SH-SY5Y (cell line): ENCODE results near the gene CD44.

Experiments
- GATA2 ChIP-seq: IDR thresholded peaks from 2 replicates; pipeline ENCODE4 v1.6.1; 2011; ENCODE audit warnings: mild to moderate bottlenecking, low read depth, low read length
- GATA3 ChIP-seq: IDR thresholded peaks from 2 replicates; pipeline ENCODE4 v1.6.1; 2011; ENCODE audit warnings: low read depth, mild to moderate bottlenecking, low read length, moderate library complexity

DNA sequence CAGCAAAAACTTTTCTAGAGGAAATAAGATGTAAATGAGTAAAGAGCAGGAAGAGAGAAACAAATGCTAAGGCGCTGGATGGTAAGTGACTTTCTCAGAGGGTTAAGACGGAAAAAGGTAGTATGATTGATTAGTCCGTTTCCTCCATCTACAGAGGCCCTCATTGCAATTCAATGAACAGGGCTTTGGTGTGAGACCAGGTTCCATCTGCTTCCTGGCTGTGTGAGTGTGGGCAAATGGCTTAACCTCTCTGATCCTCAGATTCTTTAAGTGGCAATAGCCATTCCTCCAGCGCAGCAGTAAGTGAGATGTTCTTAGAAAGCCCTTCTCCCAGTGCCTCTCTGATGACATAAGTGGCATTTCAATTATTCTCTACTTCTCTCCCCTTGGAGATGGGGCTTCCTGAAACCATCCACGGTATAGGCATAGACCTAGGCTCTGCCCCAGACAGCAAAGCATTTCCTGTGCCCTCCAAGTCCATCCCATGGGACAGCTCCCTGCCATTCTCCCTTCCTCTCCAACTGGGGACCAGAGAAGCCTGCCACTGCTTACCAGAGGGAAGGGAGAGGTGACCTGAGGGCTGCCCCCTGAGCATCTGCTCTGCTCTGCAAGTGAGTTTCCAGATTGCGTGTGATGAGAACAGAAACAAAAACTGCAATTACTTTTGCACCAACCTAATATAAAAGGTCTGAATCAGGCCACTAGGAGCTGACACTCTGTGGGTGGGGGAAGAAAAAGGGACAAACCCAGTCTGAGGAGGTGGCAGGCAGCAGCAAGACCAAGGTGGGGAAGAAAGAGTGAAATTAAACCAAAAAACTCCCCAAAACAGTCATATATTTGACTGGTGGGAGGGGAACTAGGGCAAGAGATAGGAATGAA, 12.7 kb upstream of the CD44 start:
- TF ChIP-seq GATA2 = no peak
- no peak for TF ChIP-seq GATA3
